HCT116 (cell line): ENCODE measurements around the gene AGRP.

ENCODE experiments used
- EGR1 ChIP-seq: IDR thresholded peaks from 2 replicates; pipeline ENCODE4 v1.6.1; 2012; ENCODE audit warnings: low read depth
- POLR2AphosphoS5 ChIP-seq: IDR thresholded peaks from 2 replicates; pipeline ENCODE4 v1.6.1; 2011; ENCODE audit warnings: mild to moderate bottlenecking, low read depth, low read length, moderate library complexity
- REST ChIP-seq: IDR thresholded peaks from 2 replicates; pipeline ENCODE4 v1.6.1; 2012; ENCODE audit warnings: low read depth
- YY1 ChIP-seq: IDR thresholded peaks from 2 replicates; pipeline ENCODE4 v1.6.1; 2011; ENCODE audit warnings: low read length, low read depth, moderate library complexity, mild to moderate bottlenecking; ENCODE audit not compliant: insufficient replicate concordance; ENCODE audit errors: extremely low read depth
- ZNF274 ChIP-seq: fragments of 200-500 bp; sonication (Bioruptor generic); IDR thresholded peaks from 2 replicates; pipeline ENCODE4 v1.6.1; 2014; ENCODE audit warnings: mild to moderate bottlenecking, low read depth, low read length, inconsistent platforms
- TF ChIP-seq, protein P1 (sequence below), 3 experiments: fragments of 200-600 bp in 1 of 3; sonication (generic) in 1 of 3; IDR thresholded peaks in 2 of 3; conservative IDR thresholded peaks in 1 of 3; 2 replicates each; pipeline ENCODE4 v1.5.1; 2012 to 2017; ENCODE audit warnings: low read depth in 2 of 3, low read length in 2 of 3, antibody characterized with exemption in 1 of 3, borderline replicate concordance in 1 of 3, control low read depth in 1 of 3, mild to moderate bottlenecking in 1 of 3, mixed read lengths in 1 of 3, mixed run types in 1 of 3, moderate library complexity in 1 of 3; ENCODE audit not compliant: insufficient read depth in 1 of 3
- TF ChIP-seq, protein P2 (sequence below): IDR thresholded peaks from 2 replicates; pipeline ENCODE4 v1.6.1; 2012

GRCh38 chr16:67499106-67499505 lies 15.8 kb upstream of the AGRP start:
- TF ChIP-seq REST, result no peak
- TF ChIP-seq ZNF274, result no peak
- TF ChIP-seq EGR1, result no peak
- TF ChIP-seq, protein P1, sequence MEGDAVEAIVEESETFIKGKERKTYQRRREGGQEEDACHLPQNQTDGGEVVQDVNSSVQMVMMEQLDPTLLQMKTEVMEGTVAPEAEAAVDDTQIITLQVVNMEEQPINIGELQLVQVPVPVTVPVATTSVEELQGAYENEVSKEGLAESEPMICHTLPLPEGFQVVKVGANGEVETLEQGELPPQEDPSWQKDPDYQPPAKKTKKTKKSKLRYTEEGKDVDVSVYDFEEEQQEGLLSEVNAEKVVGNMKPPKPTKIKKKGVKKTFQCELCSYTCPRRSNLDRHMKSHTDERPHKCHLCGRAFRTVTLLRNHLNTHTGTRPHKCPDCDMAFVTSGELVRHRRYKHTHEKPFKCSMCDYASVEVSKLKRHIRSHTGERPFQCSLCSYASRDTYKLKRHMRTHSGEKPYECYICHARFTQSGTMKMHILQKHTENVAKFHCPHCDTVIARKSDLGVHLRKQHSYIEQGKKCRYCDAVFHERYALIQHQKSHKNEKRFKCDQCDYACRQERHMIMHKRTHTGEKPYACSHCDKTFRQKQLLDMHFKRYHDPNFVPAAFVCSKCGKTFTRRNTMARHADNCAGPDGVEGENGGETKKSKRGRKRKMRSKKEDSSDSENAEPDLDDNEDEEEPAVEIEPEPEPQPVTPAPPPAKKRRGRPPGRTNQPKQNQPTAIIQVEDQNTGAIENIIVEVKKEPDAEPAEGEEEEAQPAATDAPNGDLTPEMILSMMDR (IDR thresholded peaks at IDR 0.05 in 2 of 3, conservative IDR thresholded peaks at IDR 0.05 in 1 of 3; ENCODE audit: borderline replicate concordance in 1 of 3, insufficient read depth in 1 of 3, low read depth in 2 of 3, low read length in 2 of 3), result no peak
- TF ChIP-seq, protein P2, sequence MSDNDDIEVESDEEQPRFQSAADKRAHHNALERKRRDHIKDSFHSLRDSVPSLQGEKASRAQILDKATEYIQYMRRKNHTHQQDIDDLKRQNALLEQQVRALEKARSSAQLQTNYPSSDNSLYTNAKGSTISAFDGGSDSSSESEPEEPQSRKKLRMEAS, result no peak
- TF ChIP-seq YY1, result no peak
- TF ChIP-seq POLR2AphosphoS5, result no peak
